Measurements from ENCODE around the gene CTBP2.

CTBP2 gene

GRCh38 chr10:125013529-125013872, 146.9 kb downstream of the CTBP2 start:
- no peaks in the 10 kb centered on the region for H4K20me1 ChIP-seq (ENCODE audit: low read depth, low read length)

GRCh38 chr10:125012851-125013528, 147.4 kb downstream of the CTBP2 start:
- H3K9ac ChIP-seq (ENCODE audit: low read length): no peak overlapping the region
- no peaks in the 10 kb centered on the region for H3K79me2 ChIP-seq (ENCODE audit: insufficient read depth, low read length)
- no peaks in the 10 kb centered on the region for H3F3A ChIP-seq (ENCODE audit: insufficient read depth)
- no peak overlapping the region for H2AFZ ChIP-seq (ENCODE audit: low read depth, low read length, severe bottlenecking)
- no peaks in the 10 kb centered on the region for H3K9me3 ChIP-seq (ENCODE audit: insufficient read depth, low read length)
- H3K36me3 ChIP-seq (ENCODE audit: low read length): no peaks in the 10 kb centered on the region
- no peaks in the 10 kb centered on the region for H3K9me2 ChIP-seq (replicated peaks; ENCODE audit: insufficient read depth, low read length)
- peaks cover 6% of the 10 kb centered on the region; the same call in 1 of the 2 replicates for H3K27me3 ChIP-seq (ENCODE audit: low read length)
- H4K20me1 ChIP-seq (ENCODE audit: low read depth, low read length): no peaks in the 10 kb centered on the region
- H3K4me3 ChIP-seq (ENCODE audit: insufficient read depth, low read length, poor library complexity, severe bottlenecking): no peak overlapping the region
- no peak overlapping the region for H3K4me2 ChIP-seq (ENCODE audit: low read depth, low read length, poor library complexity, severe bottlenecking)
- no peak for TF ChIP-seq EZH2phosphoT487 (conservative IDR thresholded peaks at IDR 0.05; ENCODE audit: low read length)
- TF ChIP-seq, protein P1, sequence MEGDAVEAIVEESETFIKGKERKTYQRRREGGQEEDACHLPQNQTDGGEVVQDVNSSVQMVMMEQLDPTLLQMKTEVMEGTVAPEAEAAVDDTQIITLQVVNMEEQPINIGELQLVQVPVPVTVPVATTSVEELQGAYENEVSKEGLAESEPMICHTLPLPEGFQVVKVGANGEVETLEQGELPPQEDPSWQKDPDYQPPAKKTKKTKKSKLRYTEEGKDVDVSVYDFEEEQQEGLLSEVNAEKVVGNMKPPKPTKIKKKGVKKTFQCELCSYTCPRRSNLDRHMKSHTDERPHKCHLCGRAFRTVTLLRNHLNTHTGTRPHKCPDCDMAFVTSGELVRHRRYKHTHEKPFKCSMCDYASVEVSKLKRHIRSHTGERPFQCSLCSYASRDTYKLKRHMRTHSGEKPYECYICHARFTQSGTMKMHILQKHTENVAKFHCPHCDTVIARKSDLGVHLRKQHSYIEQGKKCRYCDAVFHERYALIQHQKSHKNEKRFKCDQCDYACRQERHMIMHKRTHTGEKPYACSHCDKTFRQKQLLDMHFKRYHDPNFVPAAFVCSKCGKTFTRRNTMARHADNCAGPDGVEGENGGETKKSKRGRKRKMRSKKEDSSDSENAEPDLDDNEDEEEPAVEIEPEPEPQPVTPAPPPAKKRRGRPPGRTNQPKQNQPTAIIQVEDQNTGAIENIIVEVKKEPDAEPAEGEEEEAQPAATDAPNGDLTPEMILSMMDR (IDR thresholded peaks at IDR 0.05; ENCODE audit: insufficient read depth, low read length, poor library complexity, severe bottlenecking): no peak
- H3K27ac ChIP-seq (ENCODE audit: low read depth, low read length): no peak overlapping the region

More at GRCh38 chr10:125013529-125013872, 146.9 kb downstream of the CTBP2 start:
- Histone ChIP-seq H3K9ac (ENCODE audit: low read length) (no peak overlapping the region), H3K9me2 (replicated peaks; ENCODE audit: insufficient read depth, low read length) (no peaks in the 10 kb centered on the region), H3K79me2 (ENCODE audit: insufficient read depth, low read length) (no peaks in the 10 kb centered on the region), H3K27me3 (ENCODE audit: low read length) (peaks cover 6% of the 10 kb centered on the region; the same call in 1 of the 2 replicates), H3K9me3 (ENCODE audit: insufficient read depth, low read length) (no peaks in the 10 kb centered on the region), H3K36me3 (ENCODE audit: low read length) (no peaks in the 10 kb centered on the region), H2AFZ (ENCODE audit: low read depth, low read length, severe bottlenecking) (no peak overlapping the region), H3K4me3 (ENCODE audit: insufficient read depth, low read length, poor library complexity, severe bottlenecking) (no peak overlapping the region), H3F3A (ENCODE audit: insufficient read depth) (no peaks in the 10 kb centered on the region), H3K4me2 (ENCODE audit: low read depth, low read length, poor library complexity, severe bottlenecking) (no peak overlapping the region), H3K27ac (ENCODE audit: low read depth, low read length) (no peak overlapping the region)
- TF ChIP-seq EZH2phosphoT487 (conservative IDR thresholded peaks at IDR 0.05; ENCODE audit: low read length): no peak

DNA sequence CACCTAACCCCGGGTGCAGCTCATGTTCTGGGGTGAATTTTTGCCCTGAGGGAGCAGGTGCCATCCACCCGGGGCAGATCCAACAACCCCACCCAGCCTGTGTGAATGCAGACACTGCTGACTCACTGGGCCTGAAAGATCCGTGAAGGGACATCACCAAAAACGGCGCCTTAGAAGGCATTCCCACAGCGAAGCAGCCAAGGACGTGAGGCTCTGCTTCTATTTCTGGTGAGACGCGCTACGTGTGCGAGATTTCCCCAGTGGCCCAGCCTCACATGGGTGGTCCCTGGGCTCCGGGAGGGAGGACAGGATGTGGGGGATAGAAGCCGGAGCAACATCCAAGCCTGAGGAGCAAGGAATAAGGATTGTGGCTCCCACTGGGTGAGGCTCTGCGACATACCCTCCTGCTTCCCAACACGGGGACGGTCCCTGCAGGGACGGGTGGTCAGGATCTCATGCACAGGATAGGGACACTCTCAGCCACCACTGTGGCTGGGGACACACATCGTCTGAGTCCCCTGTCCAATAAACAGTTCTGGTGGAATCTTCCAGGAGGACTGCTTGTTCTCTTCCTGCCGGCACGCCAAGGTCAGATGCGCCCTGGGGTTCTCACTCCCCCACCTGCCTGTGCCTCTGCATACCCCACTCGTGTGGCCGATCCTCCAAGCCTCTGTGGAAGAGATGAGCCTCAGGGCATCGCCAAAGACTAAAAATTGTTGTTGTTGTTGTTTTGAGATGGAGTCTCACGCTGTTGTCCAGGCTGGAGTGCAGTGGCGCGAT, 148.2 kb downstream of the CTBP2 start:
- H3F3A ChIP-seq (ENCODE audit: insufficient read depth): no peaks in the 10 kb centered on the region
- no peaks in the 10 kb centered on the region for H3K27me3 ChIP-seq (ENCODE audit: low read length)
- H2AFZ ChIP-seq (ENCODE audit: low read depth, low read length, severe bottlenecking): no peak overlapping the region
- H3K9me3 ChIP-seq (ENCODE audit: insufficient read depth, low read length): no peaks in the 10 kb centered on the region
- TF ChIP-seq, protein P1 (IDR thresholded peaks at IDR 0.05; ENCODE audit: insufficient read depth, low read length, poor library complexity, severe bottlenecking): no peak
- no peak for TF ChIP-seq EZH2phosphoT487 (conservative IDR thresholded peaks at IDR 0.05; ENCODE audit: low read length)
- no peak overlapping the region for H3K27ac ChIP-seq (ENCODE audit: low read depth, low read length)
- no peak overlapping the region for H3K4me2 ChIP-seq (ENCODE audit: low read depth, low read length, poor library complexity, severe bottlenecking)
- no peaks in the 10 kb centered on the region for H3K36me3 ChIP-seq (ENCODE audit: low read length)
- H3K9ac ChIP-seq (ENCODE audit: low read length): no peak overlapping the region
- H3K4me3 ChIP-seq (ENCODE audit: insufficient read depth, low read length, poor library complexity, severe bottlenecking): no peak overlapping the region
- no peaks in the 10 kb centered on the region for H3K79me2 ChIP-seq (ENCODE audit: insufficient read depth, low read length)
- H4K20me1 ChIP-seq (ENCODE audit: low read depth, low read length): no peaks in the 10 kb centered on the region
- H3K9me2 ChIP-seq (replicated peaks; ENCODE audit: insufficient read depth, low read length): no peaks in the 10 kb centered on the region
